A673 (cell line): ENCODE results near the gene NFATC1. TPM values are rescaled to one million over a fixed set of nuclear protein-coding genes. Genes with fewer than 3 reads are reported as not detected.

Source experiments
- BruUV-seq: library from RNA; stranded (reverse); fragments of 400-500 nt; replicated peaks from 2 replicates; lab custom pipeline; 2021; lab: Mats Ljungman, UMichigan
- CTCF ChIA-PET: fragments of 300-600 bp; sonication (Branson Sonifier 250); formaldehyde crosslinking; loops from one replicate; lab custom pipeline; 2022; ENCODE audit warnings: antibody characterized with exemption; lab: Charles Lee
- POLR2A ChIA-PET: fragments of 300-600 bp; sonication (Branson Sonifier 250); formaldehyde crosslinking; loops from one replicate; lab custom pipeline; 2022; ENCODE audit warnings: antibody characterized with exemption; ENCODE audit not compliant: low non-redundant PET; lab: Charles Lee
- DNase-seq: peaks from one replicate; pipeline ENCODE4 v3.0.0-alpha.2; 2015; ENCODE audit warnings: low spot score
- H3K27ac ChIP-seq: fragments of 200-600 bp; sonication (generic); 2 replicates; pipeline ENCODE4 v1.5.1; 2016; ENCODE audit warnings: mixed run types, low read depth, mild to moderate bottlenecking, mixed read lengths, antibody characterized with exemption, low read length; ENCODE audit not compliant: poor library complexity, severe bottlenecking
- H3K27me3 ChIP-seq: fragments of 200-600 bp; sonication (generic); replicated peaks from 2 replicates; pipeline ENCODE4 v1.6.1; 2017; ENCODE audit warnings: mixed run types, low read depth, mild to moderate bottlenecking, mixed read lengths, antibody characterized with exemption, low read length; ENCODE audit not compliant: insufficient read depth, poor library complexity
- H3K36me3 ChIP-seq: fragments of 200-600 bp; sonication (generic); 2 replicates; pipeline ENCODE4 v1.6.1; 2016; ENCODE audit warnings: mixed run types, mild to moderate bottlenecking, mixed read lengths, antibody characterized with exemption, low read length; ENCODE audit not compliant: insufficient read depth, poor library complexity, severe bottlenecking
- H3K4me1 ChIP-seq: fragments of 200-600 bp; sonication (generic); 2 replicates; pipeline ENCODE4 v1.6.1; 2017; ENCODE audit warnings: mixed run types, mild to moderate bottlenecking, mixed read lengths, antibody characterized with exemption, low read length; ENCODE audit not compliant: insufficient read depth, poor library complexity, severe bottlenecking
- H3K4me3 ChIP-seq: fragments of 200-600 bp; sonication (generic); 2 replicates; pipeline ENCODE4 v1.5.1; 2016; ENCODE audit warnings: low read depth, mixed run types, mild to moderate bottlenecking, mixed read lengths, low read length; ENCODE audit not compliant: poor library complexity, severe bottlenecking
- H3K9me3 ChIP-seq: fragments of 200-600 bp; sonication (generic); 2 replicates; pipeline ENCODE4 v1.6.1; 2016; ENCODE audit warnings: mixed run types, low read depth, mild to moderate bottlenecking, mixed read lengths, antibody characterized with exemption, low read length; ENCODE audit not compliant: poor library complexity, severe bottlenecking
- EZH2 ChIP-seq: fragments of 200-600 bp; sonication (generic); IDR thresholded peaks from 2 replicates; pipeline ENCODE4 v1.6.1; 2017; ENCODE audit warnings: borderline replicate concordance, low read depth, mild to moderate bottlenecking, mixed read lengths, antibody characterized with exemption, low read length; ENCODE audit not compliant: poor library complexity, severe bottlenecking
- intact Hi-C: fragments of 100-400 bp; cut with micrococcal nuclease; formaldehyde crosslinking; loops from one replicate; pipeline ENCODE4 v1.10.0; 2022; ENCODE audit not compliant: unreplicated experiment
- total RNA-seq: library from RNA; stranded (reverse); gene quantifications from 2 replicates; pipeline ENCODE4 v1.2.3, GENCODE V29; 2021
- TF ChIP-seq, protein P1 (sequence below): fragments of 300-800, 200-600 bp; sonication (generic); conservative IDR thresholded peaks from 2 replicates; pipeline ENCODE4 v1.5.1; 2017; ENCODE audit warnings: low read depth, mild to moderate bottlenecking, antibody characterized with exemption, low read length, moderate library complexity, mixed read lengths

Gene NFATC1
- total RNA-seq, 1 experiment from 2014 or later: 10.4 TPM

DNA sequence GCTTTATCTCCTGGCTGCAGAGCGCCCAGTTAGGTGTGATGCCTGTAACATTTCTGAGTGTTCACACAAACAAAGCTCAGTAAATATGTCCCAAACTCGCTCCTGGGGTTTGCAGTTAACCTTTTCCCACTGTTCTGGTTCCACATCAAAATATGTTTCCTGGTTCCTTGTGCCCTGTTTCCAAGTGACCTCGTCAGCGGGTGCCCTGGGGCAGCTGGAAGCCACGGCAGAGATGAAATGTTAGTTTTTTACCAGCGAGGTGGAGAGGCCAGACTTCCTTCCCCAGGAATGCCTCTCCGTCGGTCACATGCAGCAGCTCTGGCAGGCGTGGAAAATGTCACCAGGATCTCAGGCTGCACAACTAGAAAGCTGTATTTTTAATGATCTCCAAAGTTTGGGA, 18.2 kb downstream of the NFATC1 start:
- intact Hi-C loops: no loop called here

DNA sequence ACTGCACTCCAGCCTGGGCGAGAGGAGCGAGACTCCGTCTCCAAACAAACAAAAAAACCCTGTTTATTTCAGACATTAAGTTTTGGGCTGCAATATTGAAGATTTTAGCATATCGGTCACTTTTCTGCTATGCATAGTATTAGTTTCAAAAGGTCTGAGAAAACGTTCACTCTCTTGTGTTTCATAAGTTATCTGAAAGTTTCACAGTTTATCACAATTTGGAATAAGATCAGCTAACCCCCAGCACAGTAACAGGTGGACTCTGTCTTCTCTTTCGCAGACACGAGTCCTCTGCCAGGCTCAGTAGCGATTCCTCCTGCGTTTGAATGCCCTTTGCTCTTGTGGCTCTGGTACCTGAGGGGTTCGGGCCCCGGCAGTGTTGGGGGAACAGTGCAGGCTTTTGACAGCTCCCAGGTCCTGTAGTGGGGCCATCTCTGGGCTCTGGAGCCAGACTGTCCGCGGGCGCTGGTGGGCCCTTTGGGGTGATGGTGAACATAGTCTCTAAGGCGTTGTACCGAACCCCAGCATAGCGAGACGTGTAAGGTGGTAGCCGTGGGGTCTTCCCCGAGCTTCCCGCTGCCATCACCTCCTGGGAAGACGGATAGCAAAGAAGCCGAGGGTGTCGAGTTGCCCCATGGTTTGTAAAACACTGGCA, 20.4 kb downstream of the NFATC1 start:
- ChIA-PET POLR2A (interaction anchor here (0.7 kb wide), 1 partner anchor 96 kb away, joined by 4 read pairs; no protein-coding TSS in a partner anchor), CTCF (no interaction called here)
- Histone ChIP-seq H3K4me3 (no peak overlapping the region), H3K9me3 (no peaks in the 10 kb centered on the region), H3K36me3 (no peaks in the 10 kb centered on the region), H3K27me3 (no peaks in the 10 kb centered on the region), H3K27ac (no peak overlapping the region), H3K4me1 (peaks cover 9% of the 10 kb centered on the region)
- no TSS peak for BruUV-seq
- TF ChIP-seq, protein P1, sequence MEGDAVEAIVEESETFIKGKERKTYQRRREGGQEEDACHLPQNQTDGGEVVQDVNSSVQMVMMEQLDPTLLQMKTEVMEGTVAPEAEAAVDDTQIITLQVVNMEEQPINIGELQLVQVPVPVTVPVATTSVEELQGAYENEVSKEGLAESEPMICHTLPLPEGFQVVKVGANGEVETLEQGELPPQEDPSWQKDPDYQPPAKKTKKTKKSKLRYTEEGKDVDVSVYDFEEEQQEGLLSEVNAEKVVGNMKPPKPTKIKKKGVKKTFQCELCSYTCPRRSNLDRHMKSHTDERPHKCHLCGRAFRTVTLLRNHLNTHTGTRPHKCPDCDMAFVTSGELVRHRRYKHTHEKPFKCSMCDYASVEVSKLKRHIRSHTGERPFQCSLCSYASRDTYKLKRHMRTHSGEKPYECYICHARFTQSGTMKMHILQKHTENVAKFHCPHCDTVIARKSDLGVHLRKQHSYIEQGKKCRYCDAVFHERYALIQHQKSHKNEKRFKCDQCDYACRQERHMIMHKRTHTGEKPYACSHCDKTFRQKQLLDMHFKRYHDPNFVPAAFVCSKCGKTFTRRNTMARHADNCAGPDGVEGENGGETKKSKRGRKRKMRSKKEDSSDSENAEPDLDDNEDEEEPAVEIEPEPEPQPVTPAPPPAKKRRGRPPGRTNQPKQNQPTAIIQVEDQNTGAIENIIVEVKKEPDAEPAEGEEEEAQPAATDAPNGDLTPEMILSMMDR: no peak
- TF ChIP-seq EZH2: no peak
- DNase-seq: no peak
- intact Hi-C loops: no loop called here

More for the DNA sequence above, 18.2 kb downstream of the NFATC1 start:
- BruUV-seq: no TSS peak
- H3K27ac ChIP-seq: no peak overlapping the region
- no peaks in the 10 kb centered on the region for H3K36me3 ChIP-seq
- TF ChIP-seq, protein P1: no peak
- TF ChIP-seq EZH2: no peak
- H3K9me3 ChIP-seq: no peaks in the 10 kb centered on the region
- peaks cover 9% of the 10 kb centered on the region for H3K4me1 ChIP-seq
- DNase-seq: no peak
- H3K27me3 ChIP-seq: no peaks in the 10 kb centered on the region
- ChIA-PET CTCF (no interaction called here), POLR2A (no interaction called here)
- no peak overlapping the region for H3K4me3 ChIP-seq

DNA sequence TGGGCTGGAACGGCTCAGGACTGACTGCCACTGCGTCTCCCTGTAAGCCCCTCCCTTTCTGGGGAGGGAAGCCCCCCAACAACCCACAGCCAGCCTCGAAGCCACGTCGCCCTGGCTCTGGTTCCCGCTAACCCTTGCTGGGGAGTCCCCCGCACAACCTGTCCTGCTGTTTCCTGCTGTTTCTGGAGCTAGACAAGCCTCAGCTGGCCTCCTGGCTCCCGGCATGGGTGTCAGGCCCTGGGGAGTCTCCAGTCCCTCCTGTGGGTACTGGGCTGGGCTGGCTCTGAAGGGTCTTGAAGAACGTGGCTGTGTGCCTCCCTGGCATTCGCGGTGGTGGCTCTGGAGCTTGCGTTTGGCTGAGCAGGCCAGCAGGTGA, 20.9 kb downstream of the NFATC1 start:
- Histone ChIP-seq H3K36me3 (no peaks in the 10 kb centered on the region), H3K4me1 (peaks cover 13% of the 10 kb centered on the region), H3K4me3 (no peak overlapping the region), H3K27me3 (no peaks in the 10 kb centered on the region), H3K9me3 (no peaks in the 10 kb centered on the region), H3K27ac (no peak overlapping the region)
- TF ChIP-seq, protein P1: no peak
- no peak for TF ChIP-seq EZH2
- ChIA-PET POLR2A (interaction anchor here (0.7 kb wide), 1 partner anchor 96 kb away, joined by 4 read pairs; no protein-coding TSS in a partner anchor), CTCF (no interaction called here)
- no peak for DNase-seq
- no TSS peak for BruUV-seq
- intact Hi-C loops: no loop called here
